ENCODE measurements around the gene UNC80.

The UNC80 gene

GRCh38 chr2:209907746-209908145 is 136.1 kb downstream of the UNC80 start:
- DNase-seq (no peak), ATAC-seq (replicated peaks) (no peak)
- no peaks in the 10 kb centered on the region for H3K27me3 Mint-ChIP-seq
- H3K27ac Mint-ChIP-seq = no peak overlapping the region
- no peaks in the 10 kb centered on the region for H3K9me3 Mint-ChIP-seq
- H3K4me1 Mint-ChIP-seq = no peaks in the 10 kb centered on the region
- H3K4me3 Mint-ChIP-seq = no peak overlapping the region
- H3K36me3 Mint-ChIP-seq = no peaks in the 10 kb centered on the region

GRCh38 chr2:209908511-209908910 is 136.9 kb downstream of the UNC80 start:
- Mint-ChIP-seq H3K9me3 (no peaks in the 10 kb centered on the region), H3K27me3 (no peaks in the 10 kb centered on the region), H3K27ac (no peak overlapping the region), H3K4me3 (no peak overlapping the region), H3K36me3 (no peaks in the 10 kb centered on the region), H3K4me1 (no peaks in the 10 kb centered on the region)
- no peak for DNase-seq
- no peak for ATAC-seq (replicated peaks)

GRCh38 chr2:209911486-209911885 is 139.9 kb downstream of the UNC80 start:
- DNase-seq (no peak), ATAC-seq (replicated peaks) (no peak)
- no peaks in the 10 kb centered on the region for H3K36me3 Mint-ChIP-seq
- H3K27me3 Mint-ChIP-seq = peaks cover 0 to 5% of the 10 kb centered on the region in 2 donors
- H3K9me3 Mint-ChIP-seq = no peaks in the 10 kb centered on the region
- no peak overlapping the region for H3K4me3 Mint-ChIP-seq
- no peaks in the 10 kb centered on the region for H3K4me1 Mint-ChIP-seq
- no peak overlapping the region for H3K27ac Mint-ChIP-seq

- no peak for ATAC-seq (replicated peaks)
- no peaks in the 10 kb centered on the region for H3K9me3 Mint-ChIP-seq
- H3K4me3 Mint-ChIP-seq = no peak overlapping the region
- no peak overlapping the region for H3K27ac Mint-ChIP-seq
- H3K36me3 Mint-ChIP-seq = no peaks in the 10 kb centered on the region
- H3K4me1 Mint-ChIP-seq = no peaks in the 10 kb centered on the region
- peaks cover 0 to 5% of the 10 kb centered on the region in 2 donors for H3K27me3 Mint-ChIP-seq
- no peak for DNase-seq
Observed at GRCh38 chr2:209913786-209914345, 142.2 kb downstream of the UNC80 start.

- H3K27ac Mint-ChIP-seq = no peak overlapping the region
- H3K36me3 Mint-ChIP-seq = no peaks in the 10 kb centered on the region
- no peaks in the 10 kb centered on the region for H3K9me3 Mint-ChIP-seq
- DNase-seq (no peak), ATAC-seq (replicated peaks) (no peak)
- no peaks in the 10 kb centered on the region for H3K4me1 Mint-ChIP-seq
- H3K4me3 Mint-ChIP-seq = no peak overlapping the region
- peaks cover 0 to 5% of the 10 kb centered on the region in 2 donors for H3K27me3 Mint-ChIP-seq
Observed at GRCh38 chr2:209917154-209917771, 145.6 kb downstream of the UNC80 start.

DNA sequence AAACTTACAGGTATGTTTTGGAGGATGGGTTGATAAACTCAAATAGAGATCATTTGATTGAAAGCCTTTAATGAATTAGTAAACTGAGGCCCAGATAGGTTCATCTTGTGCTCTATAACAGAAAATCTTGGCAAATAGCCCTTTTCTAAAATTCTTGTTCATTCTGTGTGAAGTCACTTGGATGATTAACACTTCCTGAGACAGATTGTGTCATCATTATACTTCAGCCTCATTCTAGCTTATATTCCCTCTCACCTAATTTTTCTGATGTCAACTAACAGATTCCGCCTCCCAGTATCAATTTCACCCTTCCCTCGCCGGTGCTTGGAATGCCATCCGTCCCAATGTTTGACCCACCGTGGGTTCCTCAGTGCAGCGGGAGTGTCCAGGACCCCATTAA is 146.6 kb downstream of the UNC80 start:
- Mint-ChIP-seq H3K4me3 (no peak overlapping the region), H3K27ac (no peak overlapping the region), H3K4me1 (no peaks in the 10 kb centered on the region), H3K27me3 (peaks cover 0 to 5% of the 10 kb centered on the region in 2 donors), H3K36me3 (no peaks in the 10 kb centered on the region), H3K9me3 (no peaks in the 10 kb centered on the region)
- ATAC-seq (replicated peaks) (no peak), DNase-seq (no peak)

DNA sequence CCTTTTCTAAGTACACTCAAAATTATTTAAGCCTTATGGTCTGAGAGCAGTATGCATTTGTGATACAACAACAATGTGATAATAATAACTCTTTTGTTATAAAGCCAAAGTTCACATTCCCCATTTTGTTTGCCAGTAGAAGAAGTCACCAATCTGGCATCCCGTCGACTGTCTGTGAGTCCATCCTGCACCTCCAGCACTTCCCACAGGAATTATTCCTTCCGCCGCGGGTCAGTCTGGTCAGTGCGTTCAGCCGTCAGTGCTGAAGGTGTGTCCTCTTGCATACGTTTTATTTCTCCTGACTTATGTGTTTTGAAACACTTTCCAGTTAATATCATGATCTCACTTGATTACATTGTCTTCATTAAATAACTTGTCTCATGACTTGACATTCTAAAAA is 150.5 kb downstream of the UNC80 start:
- DNase-seq = no peak
- Mint-ChIP-seq H3K9me3 (peaks cover 4% of the 10 kb centered on the region in 2 donors), H3K27ac (no peak overlapping the region), H3K4me1 (no peaks in the 10 kb centered on the region), H3K27me3 (no peaks in the 10 kb centered on the region), H3K36me3 (no peaks in the 10 kb centered on the region), H3K4me3 (no peak overlapping the region)
- no peak for ATAC-seq (replicated peaks)

- ATAC-seq (replicated peaks) (no peak), DNase-seq (no peak)
- H3K4me1 Mint-ChIP-seq = no peaks in the 10 kb centered on the region
Observed at GRCh38 chr2:209929369-209929768, 157.7 kb downstream of the UNC80 start.

GRCh38 chr2:209933499-209934483 is 162.2 kb downstream of the UNC80 start:
- no peaks in the 10 kb centered on the region for H3K9me3 Mint-ChIP-seq
- DNase-seq = no peak
- no peak overlapping the region for H3K27ac Mint-ChIP-seq
- H3K4me1 Mint-ChIP-seq = no peaks in the 10 kb centered on the region
- H3K36me3 Mint-ChIP-seq = no peaks in the 10 kb centered on the region
- no peak for ATAC-seq (replicated peaks)
- peaks cover 6 to 8% of the 10 kb centered on the region in 2 donors for H3K27me3 Mint-ChIP-seq
- no peak overlapping the region for H3K4me3 Mint-ChIP-seq

More at GRCh38 chr2:209929369-209929768, 157.7 kb downstream of the UNC80 start:
- H3K4me3 Mint-ChIP-seq = no peak overlapping the region
- H3K27me3 Mint-ChIP-seq = peaks cover 6 to 8% of the 10 kb centered on the region in 2 donors
- H3K9me3 Mint-ChIP-seq = peaks cover 4% of the 10 kb centered on the region in 2 donors
- H3K27ac Mint-ChIP-seq = no peak overlapping the region
- no peaks in the 10 kb centered on the region for H3K36me3 Mint-ChIP-seq

DNA sequence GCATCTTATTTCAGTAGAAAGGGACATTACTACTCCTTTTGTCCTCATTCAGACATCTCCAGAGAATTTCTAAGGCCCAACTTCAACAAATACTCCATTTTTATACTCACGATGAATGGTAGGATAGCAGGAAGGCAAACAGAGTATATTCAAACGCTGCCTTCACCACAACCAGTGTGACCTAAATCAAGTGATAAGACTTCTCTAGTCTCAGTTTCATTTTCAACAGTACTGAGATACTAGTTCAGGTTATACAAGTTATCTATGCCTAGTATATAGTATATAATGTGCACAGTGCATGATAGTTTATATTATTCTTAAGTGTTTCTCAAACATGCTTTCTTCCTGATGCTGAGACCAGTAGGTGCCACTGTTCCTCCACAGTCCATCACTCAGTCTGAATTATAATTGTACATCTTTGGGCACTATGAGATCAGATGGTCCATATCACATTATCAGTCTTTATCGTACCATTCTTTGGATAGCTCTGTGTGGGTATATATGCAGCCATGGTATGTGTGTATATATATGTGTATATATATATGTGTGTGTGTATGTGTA is 164.6 kb downstream of the UNC80 start:
- Mint-ChIP-seq H3K36me3 (no peaks in the 10 kb centered on the region), H3K27ac (no peak overlapping the region), H3K27me3 (peaks cover 7 to 8% of the 10 kb centered on the region in 2 donors), H3K4me1 (no peaks in the 10 kb centered on the region), H3K4me3 (no peak overlapping the region), H3K9me3 (no peaks in the 10 kb centered on the region)
- DNase-seq (no peak), ATAC-seq (replicated peaks) (no peak)

- DNase-seq (no peak), ATAC-seq (replicated peaks) (no peak)
- no peaks in the 10 kb centered on the region for H3K4me1 Mint-ChIP-seq
- peaks cover 6 to 13% of the 10 kb centered on the region in 2 donors for H3K27me3 Mint-ChIP-seq
- H3K27ac Mint-ChIP-seq = no peak overlapping the region
- H3K4me3 Mint-ChIP-seq = no peak overlapping the region
- H3K9me3 Mint-ChIP-seq = no peaks in the 10 kb centered on the region
- H3K36me3 Mint-ChIP-seq = no peaks in the 10 kb centered on the region
Observed at GRCh38 chr2:209937893-209938292, 166.3 kb downstream of the UNC80 start.

- Mint-ChIP-seq H3K4me3 (no peak overlapping the region), H3K27me3 (peaks cover 6 to 7% of the 10 kb centered on the region in 2 donors), H3K27ac (no peak overlapping the region), H3K4me1 (no peaks in the 10 kb centered on the region), H3K36me3 (no peaks in the 10 kb centered on the region), H3K9me3 (no peaks in the 10 kb centered on the region)
- DNase-seq = no peak
- no peak for ATAC-seq (replicated peaks)
Observed at GRCh38 chr2:209938906-209939305, 167.3 kb downstream of the UNC80 start.

GRCh38 chr2:209940936-209941335 is 169.3 kb downstream of the UNC80 start:
- Mint-ChIP-seq H3K4me1 (no peaks in the 10 kb centered on the region), H3K4me3 (no peak overlapping the region), H3K36me3 (no peaks in the 10 kb centered on the region), H3K27ac (no peak overlapping the region), H3K9me3 (no peaks in the 10 kb centered on the region), H3K27me3 (peaks cover 6 to 7% of the 10 kb centered on the region in 2 donors)
- no peak for DNase-seq
- no peak for ATAC-seq (replicated peaks)

DNA sequence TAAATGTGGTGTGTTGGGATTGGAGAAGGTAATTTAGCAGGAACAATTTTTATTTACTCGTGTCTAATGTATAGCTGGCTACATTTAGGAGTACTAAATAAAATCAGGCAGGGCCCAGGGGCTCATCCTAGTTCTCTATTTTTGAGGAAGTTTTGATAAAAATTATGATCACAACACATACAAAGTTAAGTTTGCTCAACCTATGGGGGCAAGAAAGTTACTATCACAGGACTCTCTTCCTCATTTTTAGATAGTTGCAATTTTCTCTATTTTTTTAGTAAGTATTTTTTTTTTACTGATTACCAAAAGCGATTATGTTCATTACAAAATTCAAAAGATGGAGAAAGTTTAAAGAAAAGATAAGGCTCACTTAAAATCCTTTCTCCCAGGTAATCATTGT is 170.8 kb downstream of the UNC80 start:
- no peak overlapping the region for H3K4me3 Mint-ChIP-seq
- DNase-seq = no peak
- no peaks in the 10 kb centered on the region for H3K36me3 Mint-ChIP-seq
- H3K9me3 Mint-ChIP-seq = no peaks in the 10 kb centered on the region
- H3K27me3 Mint-ChIP-seq = peaks cover 6 to 7% of the 10 kb centered on the region in 2 donors
- ATAC-seq (replicated peaks) = no peak
- no peak overlapping the region for H3K27ac Mint-ChIP-seq
- no peaks in the 10 kb centered on the region for H3K4me1 Mint-ChIP-seq
